ENCODE results near the gene JMJD7.

JMJD7 gene

GRCh38 chr15:41827880-41828806 lies at the start of gene JMJD7:
TSS of gene JMJD7 (plus strand) at chr15:41828092. CDS start at chr15:41828125, 33 bp downstream.
- DNase-seq, result peak; percentile 91 to 99

GRCh38 chr15:41778521-41778920 lies 49.4 kb upstream of the JMJD7 start:
- DNase-seq, result no peak

- DNase-seq, result no peak
These were observed 48.2 kb upstream of the JMJD7 start for GRCh38 chr15:41779662-41780157.

GRCh38 chr15:41780266-41780665 lies 47.6 kb upstream of the JMJD7 start:
- DNase-seq, result no peak

GRCh38 chr15:41780727-41781126 lies 47.2 kb upstream of the JMJD7 start:
- no peak for DNase-seq

GRCh38 chr15:41782371-41783282 lies 45.3 kb upstream of the JMJD7 start:
- DNase-seq, result no peak

- no peak for DNase-seq
These were observed 44.6 kb upstream of the JMJD7 start for GRCh38 chr15:41783296-41783695.

- no peak for DNase-seq
These were observed 39.6 kb upstream of the JMJD7 start for GRCh38 chr15:41788262-41788661.

GRCh38 chr15:41789236-41789635 lies 38.7 kb upstream of the JMJD7 start:
- no peak for DNase-seq

- no peak for DNase-seq
These were observed 38.2 kb upstream of the JMJD7 start for GRCh38 chr15:41789662-41790061.

GRCh38 chr15:41790169-41790568 lies 37.7 kb upstream of the JMJD7 start:
- DNase-seq, result no peak

GRCh38 chr15:41790756-41791546 lies 36.9 kb upstream of the JMJD7 start:
- no peak for DNase-seq

- no peak for DNase-seq
These were observed 36.4 kb upstream of the JMJD7 start for GRCh38 chr15:41791547-41791937.

GRCh38 chr15:41792000-41792637 lies 35.8 kb upstream of the JMJD7 start:
- no peak for DNase-seq

- no peak for DNase-seq
These were observed 33.8 kb upstream of the JMJD7 start for GRCh38 chr15:41794081-41794480.

- no peak for DNase-seq
These were observed 31.7 kb upstream of the JMJD7 start for GRCh38 chr15:41795996-41796856.

GRCh38 chr15:41797201-41797944 lies 30.5 kb upstream of the JMJD7 start:
- DNase-seq, result no peak

GRCh38 chr15:41798607-41799487 lies 29.0 kb upstream of the JMJD7 start:
- DNase-seq, result no peak

GRCh38 chr15:41799488-41799805 lies 28.4 kb upstream of the JMJD7 start:
- no peak for DNase-seq

All from stimulated activated CD4-positive, alpha-beta T cell treated with anti-CD3 and anti-CD28 coated beads, Interleukin-4, amount 100 ng/mL, for 4 hours (primary cell).